GM12873 (cell line): ENCODE data around the gene HMGB2.

ENCODE experiments used
- CTCF ChIP-seq: IDR thresholded peaks from 2 replicates; pipeline ENCODE4 v1.5.1; 2012; ENCODE audit warnings: low read depth, mild to moderate bottlenecking, moderate library complexity, low read length, control low read depth; ENCODE audit not compliant: insufficient read depth; ENCODE audit errors: missing control alignments

HMGB2 gene

GRCh38 chr4:173370477-173371291 is 36.5 kb upstream of the HMGB2 start, which contains the start of gene SAP30:
TSS of gene SAP30 (plus strand) at chr4:173370954. CDS start at chr4:173371183, 229 bp downstream.
- no peak for TF ChIP-seq CTCF

GRCh38 chr4:173370130-173370476 is 35.9 kb upstream of the HMGB2 start:
- TF ChIP-seq CTCF: no peak

GRCh38 chr4:173367946-173368345 is 33.8 kb upstream of the HMGB2 start:
- no peak for TF ChIP-seq CTCF

GRCh38 chr4:173367285-173367684 is 33.1 kb upstream of the HMGB2 start:
- no peak for TF ChIP-seq CTCF

- no peak for TF ChIP-seq CTCF
Measured at GRCh38 chr4:173365359-173365996, 31.3 kb upstream of the HMGB2 start.

- no peak for TF ChIP-seq CTCF
Measured at GRCh38 chr4:173362666-173363065, 28.5 kb upstream of the HMGB2 start.

GRCh38 chr4:173360587-173361221 is 26.5 kb upstream of the HMGB2 start:
- peak; percentile 24 for TF ChIP-seq CTCF
